IMR-90 (cell line): ENCODE results near the gene TMEM245. TPM values are rescaled to one million over a fixed set of nuclear protein-coding genes. Genes with fewer than 3 reads are reported as not detected.

Source experiments
- ATAC-seq: fragments of 200-7000 bp; cut with Tn5 transposase; 2 replicates; pipeline ENCODE4 v1.9.1; 2020; ENCODE audit warnings: low read depth, mild to moderate bottlenecking, moderate library complexity
- BruUV-seq: library from RNA; stranded (reverse); fragments of 400-500 nt; replicated peaks from 2 replicates; lab custom pipeline; 2021; lab: Mats Ljungman, UMichigan
- CTCF ChIA-PET: fragments of 300-600 bp; formaldehyde crosslinking; extraction: SDS; loops from one replicate; lab custom pipeline; 2021; ENCODE audit warnings: antibody characterized with exemption; lab: Yijun Ruan, JAX
- POLR2A ChIA-PET: fragments of 300-600 bp; sonication (Branson Sonifier 250); formaldehyde crosslinking; loops from one replicate; lab custom pipeline; 2022; ENCODE audit warnings: antibody characterized with exemption; ENCODE audit not compliant: unreplicated experiment; lab: Charles Lee
- DNase-seq: peaks from one replicate; pipeline ENCODE4 v3.0.0; 2013
- H2AFZ ChIP-seq: replicated peaks from 2 replicates; pipeline ENCODE3; 2013; ENCODE audit warnings: low read length, mild to moderate bottlenecking; ENCODE audit not compliant: poor library complexity
- H2AK5ac ChIP-seq: 2 replicates; pipeline ENCODE4 v1.6.1; 2013; ENCODE audit warnings: low read depth, low read length, inconsistent platforms
- H2AK9ac ChIP-seq: replicated peaks from 2 replicates; pipeline ENCODE3; 2013; ENCODE audit warnings: mild to moderate bottlenecking, low read depth, low read length, moderate library complexity; ENCODE audit not compliant: poor library complexity
- H2BK120ac ChIP-seq: 2 replicates; pipeline ENCODE4 v1.6.1; 2013; ENCODE audit warnings: low read depth, low read length, inconsistent platforms
- H2BK15ac ChIP-seq: 3 replicates; pipeline ENCODE4 v1.6.1; 2013; ENCODE audit warnings: low read depth, low read length, inconsistent platforms
- H2BK20ac ChIP-seq: 2 replicates; pipeline ENCODE4 v1.6.1; 2013; ENCODE audit warnings: low read depth, mild to moderate bottlenecking, inconsistent platforms, low read length, moderate library complexity
- H2BK5ac ChIP-seq: 2 replicates; pipeline ENCODE4 v1.6.1; 2013; ENCODE audit warnings: mild to moderate bottlenecking, low read depth, low read length, inconsistent platforms; ENCODE audit not compliant: poor library complexity, severe bottlenecking
- H3K14ac ChIP-seq: replicated peaks from 2 replicates; pipeline ENCODE4 v1.6.1; 2013; ENCODE audit warnings: low read depth, low read length, inconsistent platforms
- H3K18ac ChIP-seq: 2 replicates; pipeline ENCODE4 v1.6.1; 2013; ENCODE audit warnings: low read depth, low read length, control low read depth
- H3K23ac ChIP-seq: 2 replicates; pipeline ENCODE4 v1.6.1; 2013; ENCODE audit warnings: low read depth, low read length, inconsistent platforms
- H3K27ac ChIP-seq: 2 replicates; pipeline ENCODE4 v1.5.1; 2013; ENCODE audit warnings: mild to moderate bottlenecking, control low read depth, low read length; ENCODE audit not compliant: insufficient read depth
- H3K27me3 ChIP-seq: 2 replicates; pipeline ENCODE4 v1.6.1; 2013; ENCODE audit warnings: low read length; ENCODE audit not compliant: control insufficient read depth, insufficient read depth
- H3K36me3 ChIP-seq: 2 replicates; pipeline ENCODE4 v1.6.1; 2013; ENCODE audit warnings: low read length, mixed read lengths; ENCODE audit not compliant: control insufficient read depth, insufficient read depth
- H3K4ac ChIP-seq: 2 replicates; pipeline ENCODE4 v1.6.1; 2013; ENCODE audit warnings: low read depth, low read length, inconsistent platforms
- H3K4me1 ChIP-seq: 2 replicates; pipeline ENCODE4 v1.6.1; 2013; ENCODE audit warnings: low read length, mixed read lengths; ENCODE audit not compliant: control insufficient read depth, insufficient read depth
- H3K4me2 ChIP-seq: 2 replicates; pipeline ENCODE4 v1.6.1; 2013; ENCODE audit warnings: low read depth, mild to moderate bottlenecking, control low read depth, low read length, moderate library complexity
- H3K4me3 ChIP-seq: 2 replicates; pipeline ENCODE4 v1.5.1; 2013; ENCODE audit warnings: low read depth, mild to moderate bottlenecking, control low read depth, low read length, moderate library complexity; ENCODE audit not compliant: insufficient read depth
- H3K56ac ChIP-seq: 2 replicates; pipeline ENCODE4 v1.6.1; 2013; ENCODE audit warnings: low read length, inconsistent platforms; ENCODE audit not compliant: insufficient read depth; ENCODE audit errors: extremely low read depth
- H3K79me1 ChIP-seq, 2 experiments: 2 replicates each; pipeline ENCODE4 v1.6.1; 2013; ENCODE audit warnings: low read length in 2 of 2, inconsistent platforms in 1 of 2, low read depth in 1 of 2
- H3K9ac ChIP-seq: 2 replicates; pipeline ENCODE4 v1.6.1; 2013; ENCODE audit warnings: low read depth, low read length, control low read depth
- H3K9me1 ChIP-seq: 2 replicates; pipeline ENCODE4 v1.6.1; 2013; ENCODE audit warnings: low read length, inconsistent platforms; ENCODE audit not compliant: insufficient read depth
- H3K9me3 ChIP-seq: 2 replicates; pipeline ENCODE4 v1.6.1; 2013; ENCODE audit warnings: low read length; ENCODE audit not compliant: control insufficient read depth, insufficient read depth
- H4K20me1 ChIP-seq: 2 replicates; pipeline ENCODE4 v1.6.1; 2013; ENCODE audit warnings: low read length, inconsistent platforms; ENCODE audit not compliant: insufficient read depth
- H4K5ac ChIP-seq: 2 replicates; pipeline ENCODE4 v1.6.1; 2013; ENCODE audit warnings: mild to moderate bottlenecking, low read depth, low read length, control low read depth
- H4K8ac ChIP-seq, 2 experiments: 2 replicates each; pipeline ENCODE4 v1.6.1; 2013; ENCODE audit warnings: low read depth in 2 of 2, low read length in 2 of 2, control low read depth in 1 of 2, inconsistent platforms in 1 of 2
- H4K91ac ChIP-seq: 2 replicates; pipeline ENCODE4 v1.6.1; 2013; ENCODE audit warnings: low read depth, low read length, inconsistent platforms; ENCODE audit not compliant: insufficient read depth
- MAFK ChIP-seq: IDR thresholded peaks from 2 replicates; pipeline ENCODE4 v1.6.1; 2012; ENCODE audit warnings: low read depth, low read length, improper control_type of control experiment
- POLR2A ChIP-seq: IDR thresholded peaks from 2 replicates; pipeline ENCODE4 v1.6.1; 2012; ENCODE audit warnings: mild to moderate bottlenecking, low read depth, low read length
- WGBS, 2 experiments: methylation state at CpG; one replicate each; pipeline versions ENCODE4 v1.1.5 to v1.1.7; 2013; ENCODE audit warnings: missing lambda C conversion rate in 2 of 2; ENCODE audit not compliant: insufficient read length in 1 of 2; ENCODE audit errors: extremely low coverage in 2 of 2; 5-methylcytosine and 5-hydroxymethylcytosine counted together
- dilution Hi-C: fragments of 300-500 bp; cut with HindIII; formaldehyde crosslinking; loops from one replicate; pipeline ENCODE4 v1.14.3; 2018; ENCODE audit warnings: low sequenced_read_pairs; ENCODE audit not compliant: unreplicated experiment
- in situ Hi-C: fragments of 300-500 bp; cut with MboI; formaldehyde crosslinking; loops from 3 replicates; pipeline ENCODE4 v1.14.3; 2019; ENCODE audit warnings: low sequenced_read_pairs, inconsistent platforms, mixed read lengths
- intact Hi-C: fragments of 100-400 bp; cut with micrococcal nuclease; formaldehyde crosslinking; loops from 2 replicates; pipeline ENCODE4 v1.10.0; 2022
- polyA plus RNA-seq, 3 experiments: library from polyadenylated mRNA; depleted of rRNA; stranded (reverse); fragments of >200 nt; gene quantifications; 2 replicates each; pipeline ENCODE4 v1.2.3, GENCODE V29; 2012; ENCODE audit warnings: low replicate concordance in 1 of 3
- total RNA-seq: library from RNA; depleted of rRNA; stranded (reverse); fragments of >200 nt; gene quantifications from 2 replicates; pipeline ENCODE4 v1.2.3, GENCODE V29; 2012

The TMEM245 gene
- total and polyA plus RNA-seq, 2 of the 4 experiments (the other 2 are of a cell fraction), result 24.8 to 57.9 TPM

DNA sequence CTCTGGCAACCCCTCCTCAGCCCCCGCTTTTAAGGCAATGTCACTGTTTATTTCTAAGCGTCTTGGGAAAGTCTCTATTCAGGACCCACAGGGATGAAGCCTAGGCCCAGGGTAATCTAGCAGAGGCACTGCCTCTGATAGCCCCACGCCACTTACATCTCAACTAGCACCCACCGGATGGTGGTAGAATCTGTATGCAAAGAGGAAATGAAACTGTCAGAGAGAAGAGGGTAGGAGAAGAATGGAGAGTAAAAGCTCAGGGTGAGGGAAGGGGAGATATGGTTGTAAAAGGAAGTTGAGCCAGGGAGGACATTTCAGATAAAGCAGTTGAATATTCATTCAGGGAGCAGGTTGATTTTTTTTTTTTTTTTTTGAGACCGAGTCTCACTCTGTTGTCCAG is 44.3 kb upstream of the TMEM245 start:
- Histone ChIP-seq H4K91ac (no peak overlapping the region), H3K4ac (no peak overlapping the region), H2AK9ac (no peak overlapping the region), H3K56ac (no peak overlapping the region), H4K20me1 (no peaks in the 10 kb centered on the region), H2BK5ac (no peak overlapping the region), H2BK15ac (no peak overlapping the region), H2BK20ac (no peak overlapping the region), H2AFZ (no peak overlapping the region), H3K27ac (no peak overlapping the region), H3K23ac (no peak overlapping the region), H3K9ac (no peak overlapping the region), H3K4me3 (no peak overlapping the region), H3K14ac (no peak overlapping the region), H3K4me1 (no peaks in the 10 kb centered on the region), H2BK120ac (no peak overlapping the region), H3K36me3 (no peaks in the 10 kb centered on the region), H3K18ac (no peak overlapping the region), H3K79me1 (no peaks in the 10 kb centered on the region), H4K5ac (no peak overlapping the region), H2AK5ac (no peak overlapping the region), H3K9me1 (no peaks in the 10 kb centered on the region), H3K9me3 (peaks cover 2% of the 10 kb centered on the region), H3K4me2 (no peak overlapping the region), H4K8ac (no peak overlapping the region), H3K27me3 (peaks cover 48% of the 10 kb centered on the region)
- ChIA-PET CTCF (no interaction called here), POLR2A (no interaction called here)
- ATAC-seq (no peak), DNase-seq (no peak)
- in situ Hi-C loops (loop anchor here (10.0 kb wide), 1 partner anchor 59 kb away; no protein-coding TSS in a partner anchor), intact Hi-C loops (no loop called here), dilution Hi-C loops (no loop called here)
- 67% methylated on average over 1 of the region's 5 CpGs; no CpG with 5 or more reads in 1 of the 2 experiments for WGBS, 2 experiments
- BruUV-seq, result no TSS peak
- TF ChIP-seq POLR2A (no peak), MAFK (no peak)
